ENCODE results near the gene NPAS3. TPM values are rescaled to one million over a fixed set of nuclear protein-coding genes. Genes with fewer than 3 reads are reported as not detected.

NPAS3 gene
- total and polyA plus RNA-seq, 2 of the 13 experiments (the other 11 are each of a cell fraction or from before 2014, with no cell fraction given): not detected

DNA sequence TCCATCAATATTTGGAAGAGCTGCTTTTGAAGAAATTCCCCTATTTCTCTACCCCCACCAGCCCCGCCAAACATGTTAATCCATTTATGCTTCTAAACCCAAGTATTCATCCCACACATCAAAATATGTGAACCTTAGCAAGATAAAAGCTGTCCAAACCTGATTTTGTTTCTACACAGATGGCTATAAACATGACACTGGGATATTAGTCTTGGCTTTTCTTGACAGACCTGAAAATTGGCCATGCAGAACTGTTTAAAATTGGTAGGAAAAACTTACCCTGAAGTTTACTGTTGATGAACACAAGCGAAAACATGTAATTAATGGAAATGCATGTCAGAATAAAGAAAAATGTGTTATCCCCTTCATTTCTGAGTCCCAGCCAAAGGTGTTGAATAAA lies 642.2 kb downstream of the NPAS3 start (continued):
- TF ChIP-seq ZNF276 (CRISPR knock-in tag; IDR thresholded peaks at IDR 0.05; ENCODE audit: low read depth) (no peak), YEATS2 (CRISPR knock-in tag; IDR thresholded peaks at IDR 0.05; ENCODE audit: borderline replicate concordance) (no peak), CENPT (CRISPR knock-in tag; IDR thresholded peaks at IDR 0.05; ENCODE audit: low read depth) (no peak), ZNF605 (CRISPR knock-in tag; IDR thresholded peaks at IDR 0.05) (no peak)
- TF ChIP-seq, protein P1, sequence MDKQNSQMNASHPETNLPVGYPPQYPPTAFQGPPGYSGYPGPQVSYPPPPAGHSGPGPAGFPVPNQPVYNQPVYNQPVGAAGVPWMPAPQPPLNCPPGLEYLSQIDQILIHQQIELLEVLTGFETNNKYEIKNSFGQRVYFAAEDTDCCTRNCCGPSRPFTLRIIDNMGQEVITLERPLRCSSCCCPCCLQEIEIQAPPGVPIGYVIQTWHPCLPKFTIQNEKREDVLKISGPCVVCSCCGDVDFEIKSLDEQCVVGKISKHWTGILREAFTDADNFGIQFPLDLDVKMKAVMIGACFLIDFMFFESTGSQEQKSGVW (CRISPR knock-in tag; IDR thresholded peaks at IDR 0.05; ENCODE audit: borderline replicate concordance): no peak

- Histone ChIP-seq H3K79me2 (ENCODE audit: insufficient read depth, low read length) (no peaks in the 10 kb centered on the region), H3K27ac (ENCODE audit: extremely low read length, insufficient read depth, low read length) (no peak overlapping the region), H3K4me3 (replicated peaks in 1 of 3; ENCODE audit: insufficient read depth in 1 of 3, low read depth in 2 of 3, low read length in 3 of 3) (no peak overlapping the region), H2AFZ (ENCODE audit: low read length) (no peak overlapping the region), H4K20me1 (ENCODE audit: insufficient read depth, low read length) (no peaks in the 10 kb centered on the region), H3K36me3 (replicated peaks in 1 of 2; ENCODE audit: control insufficient read depth in 1 of 2, insufficient read depth in 2 of 2, low read length in 2 of 2) (no peaks in the 10 kb centered on the region), H3K27me3 (ENCODE audit: control insufficient read depth in 1 of 2, insufficient read depth in 2 of 2, low read length in 2 of 2) (no peaks in the 10 kb centered on the region), H3K9ac (ENCODE audit: insufficient read depth, low read depth, low read length) (no peak overlapping the region), H3K4me2 (ENCODE audit: low read depth, low read length) (no peak overlapping the region), H3K4me1 (ENCODE audit: insufficient read depth, low read length) (no peaks in the 10 kb centered on the region), H3K9me3 (ENCODE audit: low read length) (no peaks in the 10 kb centered on the region)
- no TSS peak for BruUV-seq (replicated peaks)
- FAIRE-seq (no peak), ATAC-seq (no peak), DNase-seq (ENCODE audit: low spot score) (no peak)
- intact Hi-C loops (cut with micrococcal nuclease; ENCODE audit: unreplicated experiment) (no loop called here), in situ Hi-C loops (cut with HindIII; ENCODE audit: extremely low pct_ligation_motif_present, low pct_unique_long_range_greater_than_20kb) (no loop called here)
- TF ChIP-seq SMARCC2 (IDR thresholded peaks at IDR 0.05) (no peak), ZBTB3 (CRISPR knock-in tag; IDR thresholded peaks at IDR 0.05; ENCODE audit: borderline replicate concordance, low read depth) (no peak), ZNF234 (CRISPR knock-in tag; conservative IDR thresholded peaks at IDR 0.05) (no peak), RAD51 (IDR thresholded peaks at IDR 0.05; ENCODE audit: borderline replicate concordance) (no peak), MAFG (CRISPR knock-in tag; IDR thresholded peaks at IDR 0.05) (no peak), DNMT3B (CRISPR knock-in tag; conservative IDR thresholded peaks at IDR 0.05) (no peak), ZNF510 (CRISPR knock-in tag; IDR thresholded peaks at IDR 0.05; ENCODE audit: low read depth) (no peak), ZNF567 (CRISPR knock-in tag; IDR thresholded peaks at IDR 0.05; ENCODE audit: borderline replicate concordance) (no peak), ZNF766 (CRISPR knock-in tag; IDR thresholded peaks at IDR 0.05; ENCODE audit: borderline replicate concordance) (no peak), BRCA1 (CRISPR knock-in tag; IDR thresholded peaks at IDR 0.05) (no peak), SMARCE1 (IDR thresholded peaks at IDR 0.05; ENCODE audit: borderline replicate concordance) (no peak), ZNF597 (CRISPR knock-in tag; IDR thresholded peaks at IDR 0.05) (no peak), ZNF274 (CRISPR knock-in tag; IDR thresholded peaks at IDR 0.05) (no peak), ZNF549 (CRISPR knock-in tag; IDR thresholded peaks at IDR 0.05) (no peak)
- TF ChIP-seq, protein P2, sequence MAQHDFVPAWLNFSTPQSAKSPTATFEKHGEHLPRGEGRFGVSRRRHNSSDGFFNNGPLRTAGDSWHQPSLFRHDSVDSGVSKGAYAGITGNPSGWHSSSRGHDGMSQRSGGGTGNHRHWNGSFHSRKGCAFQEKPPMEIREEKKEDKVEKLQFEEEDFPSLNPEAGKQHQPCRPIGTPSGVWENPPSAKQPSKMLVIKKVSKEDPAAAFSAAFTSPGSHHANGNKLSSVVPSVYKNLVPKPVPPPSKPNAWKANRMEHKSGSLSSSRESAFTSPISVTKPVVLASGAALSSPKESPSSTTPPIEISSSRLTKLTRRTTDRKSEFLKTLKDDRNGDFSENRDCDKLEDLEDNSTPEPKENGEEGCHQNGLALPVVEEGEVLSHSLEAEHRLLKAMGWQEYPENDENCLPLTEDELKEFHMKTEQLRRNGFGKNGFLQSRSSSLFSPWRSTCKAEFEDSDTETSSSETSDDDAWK (CRISPR knock-in tag; IDR thresholded peaks at IDR 0.05): no peak
- TF ChIP-seq, protein P3, sequence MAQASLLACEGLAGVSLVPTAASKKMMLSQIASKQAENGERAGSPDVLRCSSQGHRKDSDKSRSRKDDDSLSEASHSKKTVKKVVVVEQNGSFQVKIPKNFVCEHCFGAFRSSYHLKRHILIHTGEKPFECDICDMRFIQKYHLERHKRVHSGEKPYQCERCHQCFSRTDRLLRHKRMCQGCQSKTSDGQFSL (CRISPR knock-in tag; IDR thresholded peaks at IDR 0.05): no peak
- ChIA-PET POLR2A (no interaction called here), CTCF (ENCODE audit: low intra/inter-chr PET ratio, low total read pairs) (no interaction called here)
- WGBS (ENCODE audit: low lambda C conversion rate): 5% methylated on average over 2 of the region's 2 CpGs
Measured at GRCh38 chr14:33584697-33585096, 646.0 kb downstream of the NPAS3 start.

Data from HepG2 (cell line).